ENCODE data around the gene PLA2G2F. TPM values are rescaled to one million over a fixed set of nuclear protein-coding genes. Genes with fewer than 3 reads are reported as not detected.
"Not testable (repeated sequence)": the region's sequence is repeated elsewhere in the genome, so short reads cannot be mapped to it uniquely, and the experiment has no call there.

The PLA2G2F gene
- total RNA-seq, 1 experiment from 2014 or later = not detected

DNA sequence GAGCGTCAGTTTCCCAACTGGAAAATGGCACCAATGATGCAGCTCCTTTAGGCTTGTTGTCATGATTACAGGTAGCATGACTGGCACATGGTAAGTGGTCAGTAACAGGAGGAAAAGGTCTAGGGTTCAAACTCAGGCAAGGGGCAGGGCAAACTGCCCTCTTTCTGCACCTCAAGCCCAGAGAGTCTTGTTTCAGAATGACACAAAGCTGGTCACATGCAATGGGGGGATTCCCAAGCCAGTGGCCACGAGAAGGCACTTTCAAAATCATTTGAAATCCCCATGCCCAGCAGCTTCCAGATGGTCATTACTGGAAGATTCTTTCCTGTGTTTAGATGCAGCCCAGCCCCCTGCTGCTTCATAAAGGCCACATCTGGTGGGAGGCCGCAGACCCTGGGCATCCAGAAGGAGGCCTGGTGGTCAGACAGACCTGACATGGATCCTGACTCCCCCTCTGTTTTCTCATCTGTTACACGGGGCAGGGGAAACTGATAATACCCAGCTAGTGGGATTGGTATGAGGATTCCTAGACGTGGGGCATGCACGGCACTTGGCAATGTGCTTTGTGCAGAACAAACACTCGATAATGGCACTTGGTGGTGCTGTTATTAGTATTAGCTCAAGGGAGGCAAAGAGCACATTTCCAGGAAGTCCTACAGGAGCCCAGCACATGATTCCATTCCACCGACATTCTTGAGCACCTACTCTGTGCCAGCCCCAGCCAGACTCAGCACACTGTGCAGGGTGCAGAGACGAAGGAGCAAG is 12.9 kb upstream of the PLA2G2F start:
- Mint-ChIP-seq H3K27ac (ENCODE audit: low read depth, unreplicated experiment) (no peak overlapping the region), H3K9me3 (ENCODE audit: unreplicated experiment) (no peaks in the 10 kb centered on the region), H3K4me1 (ENCODE audit: insufficient read depth, unreplicated experiment) (peaks cover 10% of the 10 kb centered on the region), H3K4me3 (ENCODE audit: unreplicated experiment) (no peak overlapping the region), H3K27me3 (ENCODE audit: insufficient read depth, unreplicated experiment) (peaks cover 14% of the 10 kb centered on the region), H3K36me3 (ENCODE audit: insufficient read depth, unreplicated experiment) (no peaks in the 10 kb centered on the region)
- no peak for DNase-seq (ENCODE audit: unreplicated experiment)
- no TSS peak for BruUV-seq (replicated peaks)
- POLR2A ChIA-PET = no interaction called here
- intact Hi-C loops (cut with micrococcal nuclease) = no loop called here
- CTCF ChIA-PET = interaction anchor here (0.6 to 2.2 kb wide), 4 partner anchors 13 to 75 kb away, joined by 3 to 8 read pairs (median 3); no protein-coding TSS in a partner anchor
- TF ChIP-seq, protein P1, sequence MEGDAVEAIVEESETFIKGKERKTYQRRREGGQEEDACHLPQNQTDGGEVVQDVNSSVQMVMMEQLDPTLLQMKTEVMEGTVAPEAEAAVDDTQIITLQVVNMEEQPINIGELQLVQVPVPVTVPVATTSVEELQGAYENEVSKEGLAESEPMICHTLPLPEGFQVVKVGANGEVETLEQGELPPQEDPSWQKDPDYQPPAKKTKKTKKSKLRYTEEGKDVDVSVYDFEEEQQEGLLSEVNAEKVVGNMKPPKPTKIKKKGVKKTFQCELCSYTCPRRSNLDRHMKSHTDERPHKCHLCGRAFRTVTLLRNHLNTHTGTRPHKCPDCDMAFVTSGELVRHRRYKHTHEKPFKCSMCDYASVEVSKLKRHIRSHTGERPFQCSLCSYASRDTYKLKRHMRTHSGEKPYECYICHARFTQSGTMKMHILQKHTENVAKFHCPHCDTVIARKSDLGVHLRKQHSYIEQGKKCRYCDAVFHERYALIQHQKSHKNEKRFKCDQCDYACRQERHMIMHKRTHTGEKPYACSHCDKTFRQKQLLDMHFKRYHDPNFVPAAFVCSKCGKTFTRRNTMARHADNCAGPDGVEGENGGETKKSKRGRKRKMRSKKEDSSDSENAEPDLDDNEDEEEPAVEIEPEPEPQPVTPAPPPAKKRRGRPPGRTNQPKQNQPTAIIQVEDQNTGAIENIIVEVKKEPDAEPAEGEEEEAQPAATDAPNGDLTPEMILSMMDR (IDR thresholded peaks at IDR 0.05; ENCODE audit: unreplicated experiment) = no peak

DNA sequence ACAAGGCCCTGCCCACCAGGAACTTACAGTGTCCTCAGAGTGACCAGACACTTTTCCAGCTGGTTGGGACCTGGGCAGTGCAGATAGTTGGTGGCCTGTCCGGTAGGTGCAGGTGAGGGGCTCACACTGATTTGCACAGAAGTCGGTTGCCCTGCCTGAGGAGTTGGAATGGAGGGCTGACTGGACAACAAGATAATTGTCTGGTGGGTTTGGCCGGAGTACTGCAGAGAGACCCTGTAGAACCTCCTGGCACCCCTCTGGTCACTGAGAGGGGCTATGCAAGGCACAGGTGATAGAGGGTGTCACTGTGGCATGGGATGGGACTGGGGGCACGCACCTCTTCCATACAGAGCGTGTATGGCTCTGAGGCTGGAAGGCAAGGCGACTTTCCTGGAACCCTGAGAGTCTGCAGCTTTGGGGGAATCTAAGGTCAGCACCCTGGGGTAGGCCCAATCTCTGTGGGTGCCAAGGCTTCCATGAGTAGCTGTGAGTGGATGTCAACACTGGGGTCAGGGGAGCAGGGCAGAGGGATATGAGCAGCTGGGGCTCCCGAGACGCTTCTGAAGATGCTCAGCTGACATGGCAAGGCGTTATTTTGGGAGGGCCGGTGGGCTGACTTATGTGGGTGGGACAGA is 12.2 kb upstream of the PLA2G2F start:
- ChIA-PET CTCF (interaction anchor here (0.5 to 2.2 kb wide), 3 partner anchors 9 to 25 kb away, joined by 3 to 8 read pairs (median 3); no protein-coding TSS in a partner anchor), POLR2A (no interaction called here)
- intact Hi-C loops (cut with micrococcal nuclease) = no loop called here
- H3K36me3 Mint-ChIP-seq (ENCODE audit: insufficient read depth, unreplicated experiment) = no peaks in the 10 kb centered on the region
- TF ChIP-seq, protein P1 (IDR thresholded peaks at IDR 0.05; ENCODE audit: unreplicated experiment) = no peak
- no peak for DNase-seq (ENCODE audit: unreplicated experiment)
- no peak overlapping the region for H3K27ac Mint-ChIP-seq (ENCODE audit: low read depth, unreplicated experiment)
- peaks cover 7% of the 10 kb centered on the region for H3K27me3 Mint-ChIP-seq (ENCODE audit: insufficient read depth, unreplicated experiment)
- no TSS peak for BruUV-seq (replicated peaks)
- H3K4me1 Mint-ChIP-seq (ENCODE audit: insufficient read depth, unreplicated experiment) = peaks cover 10% of the 10 kb centered on the region
- no peaks in the 10 kb centered on the region for H3K9me3 Mint-ChIP-seq (ENCODE audit: unreplicated experiment)
- H3K4me3 Mint-ChIP-seq (ENCODE audit: unreplicated experiment) = no peak overlapping the region

- H3K27me3 Mint-ChIP-seq (ENCODE audit: insufficient read depth, unreplicated experiment); H3K9me3 Mint-ChIP-seq (ENCODE audit: unreplicated experiment); H3K27ac Mint-ChIP-seq (ENCODE audit: low read depth, unreplicated experiment); H3K36me3 Mint-ChIP-seq (ENCODE audit: insufficient read depth, unreplicated experiment); CTCF ChIA-PET; BruUV-seq (replicated peaks); H3K4me1 Mint-ChIP-seq (ENCODE audit: insufficient read depth, unreplicated experiment); H3K4me3 Mint-ChIP-seq (ENCODE audit: unreplicated experiment); POLR2A ChIA-PET; DNase-seq (ENCODE audit: unreplicated experiment); intact Hi-C loops (cut with micrococcal nuclease): not testable (repeated sequence)
Measured at GRCh38 chr1:20130518-20130917, 8.6 kb upstream of the PLA2G2F start.

- Mint-ChIP-seq H3K27ac (ENCODE audit: low read depth, unreplicated experiment) (no peak overlapping the region), H3K27me3 (ENCODE audit: insufficient read depth, unreplicated experiment) (no peaks in the 10 kb centered on the region), H3K9me3 (ENCODE audit: unreplicated experiment) (peaks cover 7% of the 10 kb centered on the region), H3K4me3 (ENCODE audit: unreplicated experiment) (no peak overlapping the region), H3K36me3 (ENCODE audit: insufficient read depth, unreplicated experiment) (no peaks in the 10 kb centered on the region), H3K4me1 (ENCODE audit: insufficient read depth, unreplicated experiment) (peaks cover 6% of the 10 kb centered on the region)
- ChIA-PET POLR2A (no interaction called here), CTCF (interaction anchor here (1.3 kb wide), 1 partner anchor 17 kb away, joined by 3 read pairs; no protein-coding TSS in a partner anchor)
- BruUV-seq (replicated peaks) = no TSS peak
- TF ChIP-seq, protein P1 (IDR thresholded peaks at IDR 0.05; ENCODE audit: unreplicated experiment) = no peak
- intact Hi-C loops (cut with micrococcal nuclease) = no loop called here
- no peak for DNase-seq (ENCODE audit: unreplicated experiment)
Measured at GRCh38 chr1:20134995-20135394, 4.1 kb upstream of the PLA2G2F start.

All from MCF 10A (cell line).